ENCODE measurements around the gene CRADD. TPM values are rescaled to one million over a fixed set of nuclear protein-coding genes. Genes with fewer than 3 reads are reported as not detected.

The CRADD gene
- total RNA-seq, 4 donors from 2014 or later: 27.7 to 61.0 (median 34.2) TPM

- ATAC-seq (ENCODE audit: low FRiP score) (no peak), DNase-seq (ENCODE audit: low spot score) (no peak)
- TF ChIP-seq, protein P1, sequence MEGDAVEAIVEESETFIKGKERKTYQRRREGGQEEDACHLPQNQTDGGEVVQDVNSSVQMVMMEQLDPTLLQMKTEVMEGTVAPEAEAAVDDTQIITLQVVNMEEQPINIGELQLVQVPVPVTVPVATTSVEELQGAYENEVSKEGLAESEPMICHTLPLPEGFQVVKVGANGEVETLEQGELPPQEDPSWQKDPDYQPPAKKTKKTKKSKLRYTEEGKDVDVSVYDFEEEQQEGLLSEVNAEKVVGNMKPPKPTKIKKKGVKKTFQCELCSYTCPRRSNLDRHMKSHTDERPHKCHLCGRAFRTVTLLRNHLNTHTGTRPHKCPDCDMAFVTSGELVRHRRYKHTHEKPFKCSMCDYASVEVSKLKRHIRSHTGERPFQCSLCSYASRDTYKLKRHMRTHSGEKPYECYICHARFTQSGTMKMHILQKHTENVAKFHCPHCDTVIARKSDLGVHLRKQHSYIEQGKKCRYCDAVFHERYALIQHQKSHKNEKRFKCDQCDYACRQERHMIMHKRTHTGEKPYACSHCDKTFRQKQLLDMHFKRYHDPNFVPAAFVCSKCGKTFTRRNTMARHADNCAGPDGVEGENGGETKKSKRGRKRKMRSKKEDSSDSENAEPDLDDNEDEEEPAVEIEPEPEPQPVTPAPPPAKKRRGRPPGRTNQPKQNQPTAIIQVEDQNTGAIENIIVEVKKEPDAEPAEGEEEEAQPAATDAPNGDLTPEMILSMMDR (IDR thresholded peaks at IDR 0.05): no peak
Measured at GRCh38 chr12:93680006-93680405, 2.8 kb downstream of the CRADD start.

DNA sequence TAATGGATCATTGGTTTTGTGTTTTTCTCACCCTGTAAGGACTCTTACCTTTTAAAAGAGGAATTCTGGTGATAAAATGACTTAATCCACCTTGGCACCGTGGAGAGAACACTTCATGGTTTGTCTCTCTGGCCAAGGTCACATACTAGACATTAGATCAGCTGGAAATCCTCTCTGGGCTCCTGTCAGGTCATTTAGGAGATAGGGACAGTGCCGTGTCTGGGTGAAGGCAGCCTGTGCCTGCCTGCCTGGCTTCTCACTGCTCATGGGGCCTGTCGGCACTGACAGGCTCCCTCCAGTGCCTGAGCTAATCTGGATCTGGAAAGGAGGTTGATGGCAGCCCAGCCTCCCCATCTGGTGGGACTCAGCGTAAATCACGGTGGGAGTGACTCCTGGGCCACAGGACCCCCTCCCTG, 5.7 kb downstream of the CRADD start:
- ATAC-seq (ENCODE audit: low FRiP score): no peak
- TF ChIP-seq, protein P1 (IDR thresholded peaks at IDR 0.05): no peak
- no peak for DNase-seq (ENCODE audit: low spot score)

GRCh38 chr12:93683410-93683809, 6.2 kb downstream of the CRADD start:
- DNase-seq (ENCODE audit: low spot score) (no peak), ATAC-seq (ENCODE audit: low FRiP score) (no peak)
- TF ChIP-seq, protein P1 (IDR thresholded peaks at IDR 0.05): no peak

DNA sequence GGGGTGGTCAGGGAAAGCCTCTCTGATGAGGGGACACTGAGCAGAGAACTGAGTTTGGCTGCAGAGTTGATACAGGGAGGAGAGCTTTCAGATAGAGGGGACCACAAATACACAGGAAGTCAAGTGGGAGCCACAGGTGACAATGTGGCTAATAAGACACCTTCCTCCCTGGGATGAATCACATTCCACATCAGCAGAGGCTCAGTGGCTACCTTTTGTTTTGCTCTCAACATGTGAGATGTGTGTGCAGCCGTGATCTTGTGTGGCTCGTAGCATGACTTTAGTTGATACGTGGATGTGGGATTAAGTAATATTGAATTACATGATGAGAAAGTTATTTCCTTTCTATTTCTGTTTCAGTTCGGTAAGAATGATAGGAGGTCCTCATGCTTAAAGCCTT, 7.5 kb downstream of the CRADD start:
- ATAC-seq (ENCODE audit: low FRiP score): no peak
- DNase-seq (ENCODE audit: low spot score): no peak
- TF ChIP-seq, protein P1 (IDR thresholded peaks at IDR 0.05): no peak

DNA sequence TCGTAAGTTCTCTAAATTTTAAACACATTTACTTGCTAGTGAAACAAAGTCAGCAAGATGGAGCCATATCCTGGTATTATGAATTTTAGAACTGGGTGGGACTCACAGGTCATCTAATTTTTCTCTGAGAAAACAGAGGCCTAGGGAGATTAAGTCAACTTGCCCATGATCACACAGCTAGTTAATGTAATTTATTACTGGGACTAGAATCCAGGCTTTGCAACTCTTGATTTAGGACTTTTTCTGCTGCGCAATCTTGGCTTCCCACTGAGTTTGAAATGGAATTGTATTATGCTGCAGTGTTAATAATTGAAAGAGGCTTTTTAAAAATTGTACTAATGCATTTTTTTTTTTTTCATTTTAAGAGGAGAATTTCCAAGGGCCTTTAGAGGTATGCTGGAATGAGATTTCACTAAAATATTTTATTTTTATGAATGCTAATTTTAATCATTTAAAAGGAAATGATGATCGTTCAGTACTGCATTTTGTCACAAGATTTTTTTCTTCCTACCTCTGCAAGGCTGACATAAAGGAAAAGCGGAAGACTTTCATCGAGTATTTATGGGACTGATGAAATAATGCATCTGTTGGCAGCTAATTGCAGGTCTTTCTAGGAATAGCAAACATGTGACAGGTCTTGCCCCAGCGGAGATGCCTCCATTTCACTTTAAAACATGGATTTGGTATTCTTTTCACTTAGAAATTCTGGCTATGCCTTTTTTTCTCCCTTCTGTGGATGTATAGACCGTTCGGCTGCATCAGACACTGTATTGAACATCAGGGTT, 9.6 kb downstream of the CRADD start:
- ATAC-seq (ENCODE audit: low FRiP score): no peak
- DNase-seq (ENCODE audit: low spot score): no peak
- TF ChIP-seq, protein P1 (IDR thresholded peaks at IDR 0.05): no peak

DNA sequence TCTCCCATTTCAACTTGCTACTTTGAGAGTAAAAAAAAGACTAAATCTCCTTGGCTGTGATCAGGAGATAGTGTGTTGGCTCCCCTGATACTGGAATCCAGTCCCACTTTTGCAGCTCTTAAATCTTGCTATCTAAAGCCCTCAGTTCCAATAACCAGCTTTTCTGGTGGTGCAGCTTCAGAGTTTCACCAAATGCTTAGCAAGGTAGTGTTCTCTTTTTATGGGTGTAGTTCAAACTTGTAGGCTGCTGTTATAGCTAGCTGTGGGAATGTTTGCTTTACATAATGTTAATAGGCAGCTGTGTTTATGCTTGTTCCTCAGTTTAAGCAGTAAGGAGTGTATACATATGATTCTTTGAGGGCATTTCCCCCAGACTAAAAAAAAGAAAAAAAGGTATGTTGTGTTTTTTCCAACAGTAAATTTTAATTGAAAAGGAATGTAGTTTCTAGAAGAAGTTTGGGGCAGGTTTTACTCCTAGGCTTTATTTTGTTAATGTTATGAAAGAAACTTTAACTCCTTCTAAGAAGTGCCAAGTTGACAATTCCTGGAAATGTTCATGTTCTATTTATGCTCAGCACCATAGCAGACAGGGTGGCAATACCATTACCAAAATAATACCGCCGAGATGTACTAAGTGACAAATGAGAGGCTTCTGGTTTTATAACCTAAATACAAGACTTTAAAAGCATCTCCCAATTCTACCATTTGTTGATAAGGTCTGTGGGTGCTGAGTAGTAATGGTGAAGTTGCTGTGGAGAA, 12.1 kb downstream of the CRADD start:
- ATAC-seq (ENCODE audit: low FRiP score) (no peak), DNase-seq (ENCODE audit: low spot score) (no peak)
- TF ChIP-seq, protein P1 (IDR thresholded peaks at IDR 0.05): no peak
